ENCODE results near the gene CYP24A1.

CYP24A1 gene

GRCh38 chr20:54156522-54156921, 17.3 kb downstream of the CYP24A1 start:
- DNase-seq (ENCODE audit: low spot score in 2 of 2) (no peak), ATAC-seq (replicated peaks; ENCODE audit: extremely low read depth, poor library complexity, severe bottlenecking) (no peak)
- H3K4me3 Mint-ChIP-seq = no peak overlapping the region
- no peaks in the 10 kb centered on the region for H3K9me3 Mint-ChIP-seq
- H3K4me1 Mint-ChIP-seq = no peaks in the 10 kb centered on the region
- no peak overlapping the region for H3K27ac Mint-ChIP-seq (ENCODE audit: low read depth)
- peaks cover 53% of the 10 kb centered on the region for H3K27me3 Mint-ChIP-seq
- H3K36me3 Mint-ChIP-seq (ENCODE audit: insufficient read depth) = no peaks in the 10 kb centered on the region

- Mint-ChIP-seq H3K36me3 (ENCODE audit: insufficient read depth) (no peaks in the 10 kb centered on the region), H3K27me3 (peaks cover 46% of the 10 kb centered on the region), H3K27ac (ENCODE audit: low read depth) (no peak overlapping the region), H3K4me3 (no peak overlapping the region), H3K9me3 (no peaks in the 10 kb centered on the region), H3K4me1 (no peaks in the 10 kb centered on the region)
- DNase-seq (ENCODE audit: low spot score in 2 of 2) = no peak
- ATAC-seq (replicated peaks; ENCODE audit: extremely low read depth, poor library complexity, severe bottlenecking) = no peak
Measured at GRCh38 chr20:54155736-54156317, 18.0 kb downstream of the CYP24A1 start.

GRCh38 chr20:54154439-54154838, 19.3 kb downstream of the CYP24A1 start:
- H3K27me3 Mint-ChIP-seq = peaks cover 42% of the 10 kb centered on the region

GRCh38 chr20:54153847-54154246, 19.9 kb downstream of the CYP24A1 start:
- Mint-ChIP-seq H3K27ac (ENCODE audit: low read depth) (no peak overlapping the region), H3K4me1 (no peaks in the 10 kb centered on the region), H3K36me3 (ENCODE audit: insufficient read depth) (no peaks in the 10 kb centered on the region), H3K27me3 (peaks cover 44% of the 10 kb centered on the region), H3K9me3 (no peaks in the 10 kb centered on the region), H3K4me3 (no peak overlapping the region)
- DNase-seq (ENCODE audit: low spot score in 2 of 2) = no peak
- ATAC-seq (replicated peaks; ENCODE audit: extremely low read depth, poor library complexity, severe bottlenecking) = no peak

More at GRCh38 chr20:54154439-54154838, 19.3 kb downstream of the CYP24A1 start:
- H3K9me3 Mint-ChIP-seq = no peaks in the 10 kb centered on the region
- no peak for ATAC-seq (replicated peaks; ENCODE audit: extremely low read depth, poor library complexity, severe bottlenecking)
- no peaks in the 10 kb centered on the region for H3K4me1 Mint-ChIP-seq
- no peak for DNase-seq (ENCODE audit: low spot score in 2 of 2)
- no peaks in the 10 kb centered on the region for H3K36me3 Mint-ChIP-seq (ENCODE audit: insufficient read depth)
- H3K4me3 Mint-ChIP-seq = no peak overlapping the region
- no peak overlapping the region for H3K27ac Mint-ChIP-seq (ENCODE audit: low read depth)

GRCh38 chr20:54153041-54153327, 20.8 kb downstream of the CYP24A1 start:
- Mint-ChIP-seq H3K9me3 (no peaks in the 10 kb centered on the region), H3K27me3 (peaks cover 45% of the 10 kb centered on the region), H3K4me1 (no peaks in the 10 kb centered on the region), H3K27ac (ENCODE audit: low read depth) (no peak overlapping the region), H3K36me3 (ENCODE audit: insufficient read depth) (no peaks in the 10 kb centered on the region), H3K4me3 (no peak overlapping the region)
- no peak for ATAC-seq (replicated peaks; ENCODE audit: extremely low read depth, poor library complexity, severe bottlenecking)
- no peak for DNase-seq (ENCODE audit: low spot score in 2 of 2)

GRCh38 chr20:54152227-54153040, 21.4 kb downstream of the CYP24A1 start:
- ATAC-seq (replicated peaks; ENCODE audit: extremely low read depth, poor library complexity, severe bottlenecking) (no peak), DNase-seq (ENCODE audit: low spot score in 2 of 2) (no peak)
- peaks cover 44% of the 10 kb centered on the region for H3K27me3 Mint-ChIP-seq
- no peaks in the 10 kb centered on the region for H3K36me3 Mint-ChIP-seq (ENCODE audit: insufficient read depth)
- H3K4me1 Mint-ChIP-seq = no peaks in the 10 kb centered on the region
- H3K9me3 Mint-ChIP-seq = no peaks in the 10 kb centered on the region
- no peak overlapping the region for H3K27ac Mint-ChIP-seq (ENCODE audit: low read depth)
- no peak overlapping the region for H3K4me3 Mint-ChIP-seq

- ATAC-seq (replicated peaks; ENCODE audit: extremely low read depth, poor library complexity, severe bottlenecking) (no peak), DNase-seq (ENCODE audit: low spot score in 2 of 2) (no peak)
- Mint-ChIP-seq H3K9me3 (no peaks in the 10 kb centered on the region), H3K4me3 (no peak overlapping the region), H3K4me1 (no peaks in the 10 kb centered on the region), H3K27ac (ENCODE audit: low read depth) (no peak overlapping the region), H3K27me3 (peaks cover 39% of the 10 kb centered on the region), H3K36me3 (ENCODE audit: insufficient read depth) (no peaks in the 10 kb centered on the region)
Measured at GRCh38 chr20:54151511-54152226, 22.1 kb downstream of the CYP24A1 start.

GRCh38 chr20:54151075-54151439, 22.7 kb downstream of the CYP24A1 start:
- DNase-seq (ENCODE audit: low spot score in 2 of 2) (no peak), ATAC-seq (replicated peaks; ENCODE audit: extremely low read depth, poor library complexity, severe bottlenecking) (no peak)
- Mint-ChIP-seq H3K27me3 (peaks cover 39% of the 10 kb centered on the region), H3K4me3 (no peak overlapping the region), H3K4me1 (no peaks in the 10 kb centered on the region), H3K27ac (ENCODE audit: low read depth) (no peak overlapping the region), H3K9me3 (no peaks in the 10 kb centered on the region), H3K36me3 (ENCODE audit: insufficient read depth) (no peaks in the 10 kb centered on the region)

GRCh38 chr20:54149765-54150264, 24.0 kb downstream of the CYP24A1 start:
- no peak for DNase-seq (ENCODE audit: low spot score in 2 of 2)
- peaks cover 50% of the 10 kb centered on the region for H3K27me3 Mint-ChIP-seq
- no peak for ATAC-seq (replicated peaks; ENCODE audit: extremely low read depth, poor library complexity, severe bottlenecking)
- no peaks in the 10 kb centered on the region for H3K4me1 Mint-ChIP-seq
- no peak overlapping the region for H3K4me3 Mint-ChIP-seq
- H3K36me3 Mint-ChIP-seq (ENCODE audit: insufficient read depth) = no peaks in the 10 kb centered on the region
- no peak overlapping the region for H3K27ac Mint-ChIP-seq (ENCODE audit: low read depth)
- H3K9me3 Mint-ChIP-seq = no peaks in the 10 kb centered on the region

- peaks cover 50% of the 10 kb centered on the region for H3K27me3 Mint-ChIP-seq
- no peaks in the 10 kb centered on the region for H3K4me1 Mint-ChIP-seq
- no peaks in the 10 kb centered on the region for H3K9me3 Mint-ChIP-seq
- H3K27ac Mint-ChIP-seq (ENCODE audit: low read depth) = no peak overlapping the region
- no peak overlapping the region for H3K4me3 Mint-ChIP-seq
- DNase-seq (ENCODE audit: low spot score in 2 of 2) = no peak
- ATAC-seq (replicated peaks; ENCODE audit: extremely low read depth, poor library complexity, severe bottlenecking) = no peak
- no peaks in the 10 kb centered on the region for H3K36me3 Mint-ChIP-seq (ENCODE audit: insufficient read depth)
Measured at GRCh38 chr20:54148947-54149764, 24.6 kb downstream of the CYP24A1 start.

GRCh38 chr20:54146672-54147071, 27.1 kb downstream of the CYP24A1 start:
- Mint-ChIP-seq H3K9me3 (no peaks in the 10 kb centered on the region), H3K36me3 (ENCODE audit: insufficient read depth) (no peaks in the 10 kb centered on the region), H3K27me3 (peaks cover 44% of the 10 kb centered on the region), H3K4me1 (no peaks in the 10 kb centered on the region), H3K27ac (ENCODE audit: low read depth) (no peak overlapping the region), H3K4me3 (no peak overlapping the region)
- DNase-seq (ENCODE audit: low spot score in 2 of 2) = no peak
- no peak for ATAC-seq (replicated peaks; ENCODE audit: extremely low read depth, poor library complexity, severe bottlenecking)

GRCh38 chr20:54144847-54145414, 28.9 kb downstream of the CYP24A1 start:
- H3K36me3 Mint-ChIP-seq (ENCODE audit: insufficient read depth) = no peaks in the 10 kb centered on the region
- no peak overlapping the region for H3K27ac Mint-ChIP-seq (ENCODE audit: low read depth)
- H3K9me3 Mint-ChIP-seq = no peaks in the 10 kb centered on the region
- ATAC-seq (replicated peaks; ENCODE audit: extremely low read depth, poor library complexity, severe bottlenecking) (no peak), DNase-seq (ENCODE audit: low spot score in 2 of 2) (no peak)
- peaks cover 44% of the 10 kb centered on the region for H3K27me3 Mint-ChIP-seq
- H3K4me1 Mint-ChIP-seq = no peaks in the 10 kb centered on the region
- H3K4me3 Mint-ChIP-seq = no peak overlapping the region

Data from central memory CD8-positive, alpha-beta T cell (primary cell).